ENCODE results near the gene AANAT. TPM values are rescaled to one million over a fixed set of nuclear protein-coding genes. Genes with fewer than 3 reads are reported as not detected.

AANAT gene
- total and polyA plus RNA-seq, 2 donors (not counting 3 experiments of a cell fraction or from before 2014, with no cell fraction given): not detected

DNA sequence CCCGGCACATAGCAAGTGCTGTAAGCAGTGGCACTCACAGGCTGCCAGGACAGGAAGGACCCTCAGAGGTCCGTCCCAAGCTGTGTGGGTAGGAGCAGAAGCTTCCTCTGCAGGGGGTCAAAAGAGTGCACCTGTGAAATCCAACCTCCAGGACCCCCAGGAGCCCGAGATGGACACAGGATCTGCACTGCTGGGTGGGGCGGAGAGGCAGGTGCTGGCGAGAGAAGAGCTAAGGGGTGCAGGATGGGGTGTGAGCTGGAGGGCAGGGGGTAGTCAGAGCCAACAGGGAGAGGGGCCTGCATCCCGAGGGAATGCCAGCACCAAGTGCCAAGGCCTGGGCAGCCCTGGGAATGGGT is 650 bp upstream of the AANAT start:
- H3K9me3 ChIP-seq (replicated peaks; ENCODE audit: control insufficient read depth, insufficient read depth, low read length): no peaks in the 10 kb centered on the region
- BruUV-seq (replicated peaks): no TSS peak
- ChIA-PET CTCF (interaction anchor here (0.8 to 3.4 kb wide), 14 partner anchors 9 to 215 kb away, joined by 3 to 110 read pairs (median 6); no protein-coding TSS in a partner anchor), POLR2A (interaction anchor here (0.5 kb wide), 1 partner anchor 32 kb away, joined by 5 read pairs; no protein-coding TSS in a partner anchor)
- H3K4me3 ChIP-seq (replicated peaks in 1 of 3; ENCODE audit: insufficient read depth in 1 of 3, low read depth in 1 of 3, low read length in 3 of 3): no peak overlapping the region
- H3K9me1 ChIP-seq (replicated peaks; ENCODE audit: control insufficient read depth, extremely low read depth, insufficient read depth, low read length): no peaks in the 10 kb centered on the region
- no peak overlapping the region for H2AFZ ChIP-seq (ENCODE audit: low read depth, low read length)
- no peaks in the 10 kb centered on the region for H3K79me2 ChIP-seq (ENCODE audit: control insufficient read depth, insufficient read depth, low read length)
- no peak overlapping the region for H3K27ac ChIP-seq (ENCODE audit: insufficient read depth, low read depth, low read length)
- H3K36me3 ChIP-seq (ENCODE audit: control insufficient read depth in 2 of 2, extremely low read depth in 1 of 2, insufficient read depth in 2 of 2, low read length in 2 of 2): peaks cover 0 to 2% of the 10 kb centered on the region in 2 experiments
- DNase-seq (ENCODE audit: low read depth, low spot score) (no peak), FAIRE-seq (no peak)
- no peaks in the 10 kb centered on the region for H3K4me1 ChIP-seq (ENCODE audit: control insufficient read depth, extremely low read depth, insufficient read depth, low read length)
- no peak overlapping the region for H3K9ac ChIP-seq (replicated peaks; ENCODE audit: extremely low read depth, insufficient read depth, low read length)
- no peak for TF ChIP-seq MYC (IDR thresholded peaks at IDR 0.05; ENCODE audit: low read depth, low read length)
- TF ChIP-seq POLR2A (IDR thresholded peaks at IDR 0.05; ENCODE audit: low read depth, low read length): no peak
- no peak for TF ChIP-seq EZH2 (IDR thresholded peaks at IDR 0.05; ENCODE audit: borderline replicate concordance, low read depth, low read length, severe bottlenecking)
- TF ChIP-seq, protein P1, sequence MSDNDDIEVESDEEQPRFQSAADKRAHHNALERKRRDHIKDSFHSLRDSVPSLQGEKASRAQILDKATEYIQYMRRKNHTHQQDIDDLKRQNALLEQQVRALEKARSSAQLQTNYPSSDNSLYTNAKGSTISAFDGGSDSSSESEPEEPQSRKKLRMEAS (IDR thresholded peaks at IDR 0.05; ENCODE audit: insufficient read depth, insufficient read length): no peak
- no peak for TF ChIP-seq FOS (IDR thresholded peaks at IDR 0.05; ENCODE audit: borderline replicate concordance, insufficient read depth, low read length)
- TF ChIP-seq, protein P2, sequence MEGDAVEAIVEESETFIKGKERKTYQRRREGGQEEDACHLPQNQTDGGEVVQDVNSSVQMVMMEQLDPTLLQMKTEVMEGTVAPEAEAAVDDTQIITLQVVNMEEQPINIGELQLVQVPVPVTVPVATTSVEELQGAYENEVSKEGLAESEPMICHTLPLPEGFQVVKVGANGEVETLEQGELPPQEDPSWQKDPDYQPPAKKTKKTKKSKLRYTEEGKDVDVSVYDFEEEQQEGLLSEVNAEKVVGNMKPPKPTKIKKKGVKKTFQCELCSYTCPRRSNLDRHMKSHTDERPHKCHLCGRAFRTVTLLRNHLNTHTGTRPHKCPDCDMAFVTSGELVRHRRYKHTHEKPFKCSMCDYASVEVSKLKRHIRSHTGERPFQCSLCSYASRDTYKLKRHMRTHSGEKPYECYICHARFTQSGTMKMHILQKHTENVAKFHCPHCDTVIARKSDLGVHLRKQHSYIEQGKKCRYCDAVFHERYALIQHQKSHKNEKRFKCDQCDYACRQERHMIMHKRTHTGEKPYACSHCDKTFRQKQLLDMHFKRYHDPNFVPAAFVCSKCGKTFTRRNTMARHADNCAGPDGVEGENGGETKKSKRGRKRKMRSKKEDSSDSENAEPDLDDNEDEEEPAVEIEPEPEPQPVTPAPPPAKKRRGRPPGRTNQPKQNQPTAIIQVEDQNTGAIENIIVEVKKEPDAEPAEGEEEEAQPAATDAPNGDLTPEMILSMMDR (IDR thresholded peaks at IDR 0.05; ENCODE audit: extremely low read depth in 1 of 2, insufficient read depth in 1 of 2, low read depth in 1 of 2, low read length in 2 of 2): no peak
- TF ChIP-seq GATA2 (IDR thresholded peaks at IDR 0.05; ENCODE audit: insufficient read depth, insufficient read length, low read depth, low read length): no peak
- TF ChIP-seq JUN (IDR thresholded peaks at IDR 0.05; ENCODE audit: borderline replicate concordance, insufficient read depth, insufficient read length, low read depth): no peak
- no peak for TF ChIP-seq POLR2AphosphoS5 (IDR thresholded peaks at IDR 0.05; ENCODE audit: insufficient read depth, low read depth, low read length)
- intact Hi-C loops (cut with micrococcal nuclease) (loop anchor here (1.0 to 2.0 kb wide), 3 partner anchors 35 to 58 kb away; partner anchors contain the start of gene RHBDF2), dilution Hi-C loops (cut with MboI; ENCODE audit: extremely low pct_ligation_motif_present, low sequenced_read_pairs) (no loop called here)
- H3K27me3 ChIP-seq (ENCODE audit: control insufficient read depth in 2 of 2, insufficient read depth in 2 of 2, low read length in 2 of 2): no peaks in the 10 kb centered on the region
- H4K20me1 ChIP-seq (replicated peaks; ENCODE audit: control insufficient read depth, extremely low read depth, insufficient read depth, low read length): no peaks in the 10 kb centered on the region
- no peak overlapping the region for H3K4me2 ChIP-seq (ENCODE audit: insufficient read depth, low read length)

Data from endothelial cell of umbilical vein (primary cell).